Cerebellar nuclear complex (tissue), 1 donor: Measurements from ENCODE around the gene OPCML.

Experiments used
- DNase-seq, 2 experiments: peaks; one replicate each; lab custom pipeline; 2025; lab: John Stamatoyannopoulos, UW

Gene OPCML

GRCh38 chr11:132486060-132486459, 1046.2 kb downstream of the OPCML start:
- no peak for DNase-seq

- DNase-seq, result no peak
Measured at GRCh38 chr11:132475026-132475425, 1057.3 kb downstream of the OPCML start.

- DNase-seq, result peak in 1 of 2 experiments; percentile 42
Measured at GRCh38 chr11:132472411-132473172, 1059.7 kb downstream of the OPCML start.

- DNase-seq, result no peak
Measured at GRCh38 chr11:132471466-132471865, 1060.8 kb downstream of the OPCML start.

- no peak for DNase-seq
Measured at GRCh38 chr11:132466983-132467382, 1065.3 kb downstream of the OPCML start.

- no peak for DNase-seq
Measured at GRCh38 chr11:132464939-132465338, 1067.4 kb downstream of the OPCML start.

- DNase-seq, result no peak
Measured at GRCh38 chr11:132464003-132464342, 1068.3 kb downstream of the OPCML start.

- no peak for DNase-seq
Measured at GRCh38 chr11:132463295-132464002, 1068.9 kb downstream of the OPCML start.

GRCh38 chr11:132459736-132460135, 1072.6 kb downstream of the OPCML start:
- DNase-seq, result no peak

GRCh38 chr11:132457445-132457844, 1074.9 kb downstream of the OPCML start:
- DNase-seq, result no peak

GRCh38 chr11:132456751-132457328, 1075.5 kb downstream of the OPCML start:
- no peak for DNase-seq

GRCh38 chr11:132455044-132455443, 1077.3 kb downstream of the OPCML start:
- DNase-seq, result no peak

- no peak for DNase-seq
Measured at GRCh38 chr11:132453406-132453805, 1078.9 kb downstream of the OPCML start.

GRCh38 chr11:132452616-132453015, 1079.7 kb downstream of the OPCML start:
- no peak for DNase-seq

GRCh38 chr11:132451942-132452601, 1080.2 kb downstream of the OPCML start:
- no peak for DNase-seq

- no peak for DNase-seq
Measured at GRCh38 chr11:132450631-132451030, 1081.7 kb downstream of the OPCML start.

GRCh38 chr11:132448334-132448995, 1083.8 kb downstream of the OPCML start:
- DNase-seq, result no peak

- no peak for DNase-seq
Measured at GRCh38 chr11:132447761-132448160, 1084.5 kb downstream of the OPCML start.

- no peak for DNase-seq
Measured at GRCh38 chr11:132445859-132446291, 1086.4 kb downstream of the OPCML start.

GRCh38 chr11:132444911-132445310, 1087.4 kb downstream of the OPCML start:
- DNase-seq, result no peak

- no peak for DNase-seq
Measured at GRCh38 chr11:132439711-132440255, 1092.5 kb downstream of the OPCML start.

- DNase-seq, result no peak
Measured at GRCh38 chr11:132438418-132438817, 1093.9 kb downstream of the OPCML start.
